B cell (primary cell): ENCODE results near the gene QSER1.

Source experiments
- EZH2 ChIP-seq: IDR thresholded peaks from 2 replicates; pipeline ENCODE4 v1.6.1; 2012; ENCODE audit warnings: borderline replicate concordance, low read depth, mild to moderate bottlenecking, moderate library complexity, low read length; ENCODE audit not compliant: insufficient read depth, poor library complexity, severe bottlenecking
- TF ChIP-seq, protein P1 (sequence below): fragments of 200-600 bp; IDR thresholded peaks from one replicate; pipeline ENCODE4 v1.8.0; 2022; ENCODE audit warnings: antibody characterized with exemption, mild to moderate bottlenecking

GRCh38 chr11:33015621-33016551 is 123.3 kb downstream of the QSER1 start, which contains the start of gene DEPDC7:
- TF ChIP-seq, protein P1, sequence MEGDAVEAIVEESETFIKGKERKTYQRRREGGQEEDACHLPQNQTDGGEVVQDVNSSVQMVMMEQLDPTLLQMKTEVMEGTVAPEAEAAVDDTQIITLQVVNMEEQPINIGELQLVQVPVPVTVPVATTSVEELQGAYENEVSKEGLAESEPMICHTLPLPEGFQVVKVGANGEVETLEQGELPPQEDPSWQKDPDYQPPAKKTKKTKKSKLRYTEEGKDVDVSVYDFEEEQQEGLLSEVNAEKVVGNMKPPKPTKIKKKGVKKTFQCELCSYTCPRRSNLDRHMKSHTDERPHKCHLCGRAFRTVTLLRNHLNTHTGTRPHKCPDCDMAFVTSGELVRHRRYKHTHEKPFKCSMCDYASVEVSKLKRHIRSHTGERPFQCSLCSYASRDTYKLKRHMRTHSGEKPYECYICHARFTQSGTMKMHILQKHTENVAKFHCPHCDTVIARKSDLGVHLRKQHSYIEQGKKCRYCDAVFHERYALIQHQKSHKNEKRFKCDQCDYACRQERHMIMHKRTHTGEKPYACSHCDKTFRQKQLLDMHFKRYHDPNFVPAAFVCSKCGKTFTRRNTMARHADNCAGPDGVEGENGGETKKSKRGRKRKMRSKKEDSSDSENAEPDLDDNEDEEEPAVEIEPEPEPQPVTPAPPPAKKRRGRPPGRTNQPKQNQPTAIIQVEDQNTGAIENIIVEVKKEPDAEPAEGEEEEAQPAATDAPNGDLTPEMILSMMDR, result no peak
- TF ChIP-seq EZH2, result no peak
